Stimulated activated naive B cell treated with anti-CD40 and anti-IgM and Interleukin-4, amounts not matched to agents 10 μg/mL and 1 μg/mL and 100 μg/mL, for 72 hours (primary cell): Measurements from ENCODE around the gene PTF1A.

ENCODE experiments used
- ATAC-seq, 2 donors: fragments of 150-1000 bp; cut with Tn5 transposase; replicated peaks; 2 replicates each; pipeline ENCODE4 v1.10.0; 2021; ENCODE audit warnings: moderate library complexity in 1 of 2
- DNase-seq: peaks from one replicate; pipeline ENCODE4 v3.0.0; 2021
- H3K27ac Mint-ChIP-seq: one replicate; pipeline ENCODE4 v1.8.0; 2022; ENCODE audit warnings: mild to moderate bottlenecking, mixed read lengths
- H3K27me3 Mint-ChIP-seq, 2 donors: one replicate each; pipeline ENCODE4 v1.8.0; 2022; ENCODE audit warnings: mixed read lengths in 2 of 2
- H3K36me3 Mint-ChIP-seq, 2 donors: one replicate each; pipeline ENCODE4 v1.8.0; 2022; ENCODE audit warnings: mixed read lengths in 2 of 2, mild to moderate bottlenecking in 1 of 2
- H3K4me1 Mint-ChIP-seq, 2 donors: one replicate each; pipeline ENCODE4 v1.8.0; 2022; ENCODE audit warnings: mixed read lengths in 2 of 2, mild to moderate bottlenecking in 1 of 2
- H3K4me3 Mint-ChIP-seq, 2 donors: one replicate each; pipeline ENCODE4 v1.8.0; 2022; ENCODE audit warnings: mild to moderate bottlenecking in 2 of 2, mixed read lengths in 2 of 2, moderate library complexity in 1 of 2
- H3K9me3 Mint-ChIP-seq, 2 donors: one replicate each; pipeline ENCODE4 v1.8.0; 2022; ENCODE audit warnings: mixed read lengths in 2 of 2, mild to moderate bottlenecking in 1 of 2

The PTF1A gene

DNA sequence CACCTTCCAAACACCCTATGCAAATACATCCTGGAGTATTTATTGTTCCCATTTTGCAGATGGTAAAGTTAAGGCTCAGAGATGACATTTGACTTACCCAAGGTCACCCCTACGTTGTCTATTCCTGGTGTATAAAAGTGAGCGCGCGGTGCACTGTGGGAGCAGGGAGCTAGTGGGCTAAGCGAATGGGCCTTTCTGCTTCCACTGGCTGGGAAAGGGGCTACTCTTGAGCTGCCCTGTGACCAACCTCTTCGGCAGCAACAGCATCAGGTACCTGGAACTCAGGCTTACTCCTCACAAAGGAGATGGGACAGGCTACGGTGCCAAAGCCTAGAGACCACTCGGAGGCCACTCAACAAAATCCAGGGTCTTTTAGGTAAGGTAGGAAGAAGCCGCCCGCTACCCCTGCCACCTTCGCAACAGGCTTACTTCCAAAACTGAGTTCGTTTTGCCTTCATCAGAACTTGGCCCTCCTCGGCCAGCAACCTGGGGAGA is 2.4 kb downstream of the PTF1A start:
- peaks cover 1 to 10% of the 10 kb centered on the region in 2 donors for H3K4me1 Mint-ChIP-seq
- no peaks in the 10 kb centered on the region for H3K9me3 Mint-ChIP-seq
- H3K27me3 Mint-ChIP-seq, result peaks cover 60 to 84% of the 10 kb centered on the region in 2 donors
- H3K36me3 Mint-ChIP-seq, result peaks cover 0 to 4% of the 10 kb centered on the region in 2 donors
- H3K4me3 Mint-ChIP-seq, result no peak overlapping the region
- H3K27ac Mint-ChIP-seq, result no peak overlapping the region
- no peak for DNase-seq
- ATAC-seq, result no peak

DNA sequence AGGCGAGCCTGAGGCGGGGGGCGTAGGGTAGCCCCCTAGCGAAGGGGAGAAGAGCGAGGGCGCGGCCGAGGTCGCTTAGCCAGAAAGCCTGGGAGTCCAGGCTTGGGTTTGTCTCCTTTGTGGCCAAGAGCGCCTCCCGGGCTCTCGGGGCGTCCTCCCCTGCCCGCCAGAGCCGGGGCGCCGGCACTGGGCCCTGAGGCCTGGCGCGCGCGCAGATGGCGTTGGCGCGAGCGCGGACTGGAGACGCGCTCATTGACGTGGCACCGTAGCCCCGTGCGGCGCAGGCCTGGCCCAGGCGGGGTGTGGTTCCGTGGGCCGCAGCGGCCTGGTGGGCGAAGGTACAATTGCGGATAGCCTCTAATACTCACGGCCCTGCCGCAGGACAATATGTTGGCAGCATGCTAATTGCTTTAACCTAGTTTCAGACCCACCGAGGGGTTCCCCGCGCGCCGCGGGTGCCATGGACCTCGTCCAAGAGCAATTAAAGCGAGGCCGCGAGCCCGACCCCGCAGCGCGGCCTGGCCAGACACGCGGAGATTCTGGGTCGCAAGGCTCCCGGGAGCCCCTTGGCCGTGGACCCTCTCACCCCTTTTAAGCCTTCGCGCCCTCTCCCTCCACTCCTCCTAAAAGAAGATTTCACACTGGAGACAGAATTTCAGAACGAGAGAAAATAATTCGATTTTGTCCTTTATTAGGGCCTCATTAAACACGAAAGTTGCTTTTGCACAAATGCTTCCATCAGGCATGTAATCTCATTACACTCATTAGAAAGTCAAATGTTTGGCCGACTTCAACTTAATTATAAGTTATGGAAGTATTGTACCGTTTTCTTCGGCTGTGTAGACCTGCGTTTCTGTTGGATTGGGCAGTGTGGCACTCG is 3.1 kb downstream of the PTF1A start:
- peak overlapping the region; percentile 67 for H3K27ac Mint-ChIP-seq
- peaks cover 0 to 4% of the 10 kb centered on the region in 2 donors for H3K36me3 Mint-ChIP-seq
- peaks cover 1 to 10% of the 10 kb centered on the region in 2 donors for H3K4me1 Mint-ChIP-seq
- ATAC-seq (no peak), DNase-seq (no peak)
- no peaks in the 10 kb centered on the region for H3K9me3 Mint-ChIP-seq
- H3K4me3 Mint-ChIP-seq, result peak overlapping the region in 1 of 2 donors; percentile 21
- H3K27me3 Mint-ChIP-seq, result peaks cover 62 to 84% of the 10 kb centered on the region in 2 donors

DNA sequence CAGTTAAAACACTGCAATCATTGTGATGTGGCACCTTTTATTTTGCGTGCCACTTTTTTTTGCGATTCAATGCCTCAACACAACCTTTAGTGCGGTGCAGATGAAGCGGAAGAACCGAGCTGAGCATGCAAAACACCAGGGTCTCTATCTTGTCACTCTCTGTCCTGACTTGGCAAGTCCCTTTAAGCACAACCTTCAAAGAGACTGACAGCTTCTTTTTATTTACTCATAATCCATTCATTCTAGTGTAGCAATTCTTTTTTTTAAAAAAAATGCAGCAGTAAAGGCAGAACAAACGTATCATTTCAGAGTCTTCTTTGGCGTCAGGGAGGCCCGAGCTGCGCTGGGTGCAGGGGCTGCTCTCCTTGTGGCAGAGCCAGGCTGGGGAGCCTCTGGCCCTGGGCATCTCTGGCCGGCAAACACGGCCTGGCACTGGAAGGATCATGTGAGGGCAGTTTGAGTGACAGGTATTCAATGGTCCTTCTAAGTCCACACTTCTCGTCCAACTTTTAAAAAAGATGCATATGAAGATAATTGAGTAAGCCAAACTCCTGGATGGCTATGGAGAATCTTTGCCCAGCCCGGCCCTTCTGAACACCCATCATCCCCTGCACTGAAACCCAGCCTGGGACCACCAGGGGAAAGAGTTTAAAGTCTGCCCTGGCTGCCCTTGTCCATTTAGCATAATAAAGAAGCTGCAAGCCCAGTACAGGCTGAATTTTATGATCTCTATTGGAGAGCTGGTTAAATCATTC is 3.9 kb downstream of the PTF1A start:
- Mint-ChIP-seq H3K27ac (peak overlapping the region; percentile 88), H3K9me3 (no peaks in the 10 kb centered on the region), H3K4me1 (peaks cover 1 to 2% of the 10 kb centered on the region in 2 donors), H3K27me3 (peaks cover 61 to 83% of the 10 kb centered on the region in 2 donors), H3K4me3 (no peak overlapping the region), H3K36me3 (peaks cover 0 to 4% of the 10 kb centered on the region in 2 donors)
- DNase-seq (no peak), ATAC-seq (no peak)

DNA sequence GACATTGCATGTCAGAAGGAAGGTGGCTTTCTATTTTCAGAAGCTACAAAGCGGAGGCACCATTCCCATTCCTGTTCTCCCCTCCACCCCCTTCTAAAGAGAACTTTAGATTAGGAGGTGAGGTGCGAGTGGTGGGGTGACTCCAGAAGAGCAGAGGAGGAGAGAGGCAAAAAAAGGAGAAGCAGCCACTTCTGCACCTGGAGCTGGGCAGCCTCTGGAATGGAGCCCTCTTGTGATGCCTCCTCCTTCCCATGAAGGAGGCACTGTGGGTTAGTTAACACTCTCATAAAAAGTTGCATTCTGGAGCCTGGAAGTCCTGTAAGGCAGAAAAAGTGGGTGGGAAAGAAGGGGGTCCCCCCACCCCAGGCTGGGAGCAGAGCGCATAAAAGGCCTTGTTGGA is 4.8 kb downstream of the PTF1A start:
- peaks cover 0 to 1% of the 10 kb centered on the region in 2 donors for H3K4me1 Mint-ChIP-seq
- H3K36me3 Mint-ChIP-seq, result peaks cover 0 to 4% of the 10 kb centered on the region in 2 donors
- H3K9me3 Mint-ChIP-seq, result no peaks in the 10 kb centered on the region
- H3K27ac Mint-ChIP-seq, result no peak overlapping the region
- peaks cover 63 to 84% of the 10 kb centered on the region in 2 donors for H3K27me3 Mint-ChIP-seq
- DNase-seq, result no peak
- H3K4me3 Mint-ChIP-seq, result no peak overlapping the region
- ATAC-seq, result no peak

DNA sequence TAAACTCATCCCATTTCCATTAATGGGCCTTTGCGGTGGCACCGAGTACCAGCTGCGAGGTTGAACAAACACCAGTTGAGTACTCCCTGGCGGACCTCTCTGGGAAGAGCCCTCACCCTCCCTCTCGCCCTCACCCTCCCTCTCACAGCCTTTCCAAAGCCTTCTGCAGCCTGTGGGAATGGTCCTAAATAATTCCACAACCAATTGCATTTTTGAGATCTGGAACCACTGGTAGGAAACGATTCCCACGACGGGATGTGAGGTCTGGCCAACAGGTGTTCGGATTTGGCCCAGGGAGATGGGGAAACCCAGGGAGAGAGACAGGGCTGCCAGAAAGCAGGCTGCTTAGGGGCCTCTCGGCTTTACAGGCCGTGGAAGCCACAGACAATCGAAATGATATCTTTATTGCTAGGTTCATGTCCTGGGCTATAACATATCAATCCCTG is 5.3 kb downstream of the PTF1A start:
- Mint-ChIP-seq H3K27me3 (peaks cover 66 to 85% of the 10 kb centered on the region in 2 donors), H3K36me3 (peaks cover 0 to 4% of the 10 kb centered on the region in 2 donors), H3K4me3 (no peak overlapping the region), H3K9me3 (no peaks in the 10 kb centered on the region), H3K27ac (no peak overlapping the region), H3K4me1 (peaks cover 0 to under 1% of the 10 kb centered on the region in 2 donors)
- no peak for ATAC-seq
- no peak for DNase-seq

DNA sequence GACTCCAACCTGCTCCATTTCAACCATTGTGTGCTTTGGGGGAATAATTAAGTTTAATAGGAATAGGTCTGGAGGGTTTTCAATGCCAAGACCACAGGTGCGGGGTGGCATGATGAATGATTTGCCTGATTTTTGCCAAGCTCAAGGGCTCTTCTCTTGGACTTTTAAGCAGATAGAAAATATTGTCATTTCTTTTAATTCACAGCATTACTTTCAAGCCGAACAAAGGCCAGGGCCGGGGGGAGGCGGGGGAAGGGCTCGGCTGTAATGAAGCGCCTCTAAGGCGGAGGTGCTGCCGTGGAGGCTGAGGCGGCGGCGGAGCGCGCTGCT is 6.5 kb downstream of the PTF1A start:
- Mint-ChIP-seq H3K27me3 (peaks cover 69 to 83% of the 10 kb centered on the region in 2 donors), H3K27ac (peak overlapping the region; percentile 51), H3K4me1 (no peaks in the 10 kb centered on the region), H3K9me3 (no peaks in the 10 kb centered on the region), H3K4me3 (no peak overlapping the region), H3K36me3 (peaks cover 0 to 2% of the 10 kb centered on the region in 2 donors)
- no peak for DNase-seq
- no peak for ATAC-seq

DNA sequence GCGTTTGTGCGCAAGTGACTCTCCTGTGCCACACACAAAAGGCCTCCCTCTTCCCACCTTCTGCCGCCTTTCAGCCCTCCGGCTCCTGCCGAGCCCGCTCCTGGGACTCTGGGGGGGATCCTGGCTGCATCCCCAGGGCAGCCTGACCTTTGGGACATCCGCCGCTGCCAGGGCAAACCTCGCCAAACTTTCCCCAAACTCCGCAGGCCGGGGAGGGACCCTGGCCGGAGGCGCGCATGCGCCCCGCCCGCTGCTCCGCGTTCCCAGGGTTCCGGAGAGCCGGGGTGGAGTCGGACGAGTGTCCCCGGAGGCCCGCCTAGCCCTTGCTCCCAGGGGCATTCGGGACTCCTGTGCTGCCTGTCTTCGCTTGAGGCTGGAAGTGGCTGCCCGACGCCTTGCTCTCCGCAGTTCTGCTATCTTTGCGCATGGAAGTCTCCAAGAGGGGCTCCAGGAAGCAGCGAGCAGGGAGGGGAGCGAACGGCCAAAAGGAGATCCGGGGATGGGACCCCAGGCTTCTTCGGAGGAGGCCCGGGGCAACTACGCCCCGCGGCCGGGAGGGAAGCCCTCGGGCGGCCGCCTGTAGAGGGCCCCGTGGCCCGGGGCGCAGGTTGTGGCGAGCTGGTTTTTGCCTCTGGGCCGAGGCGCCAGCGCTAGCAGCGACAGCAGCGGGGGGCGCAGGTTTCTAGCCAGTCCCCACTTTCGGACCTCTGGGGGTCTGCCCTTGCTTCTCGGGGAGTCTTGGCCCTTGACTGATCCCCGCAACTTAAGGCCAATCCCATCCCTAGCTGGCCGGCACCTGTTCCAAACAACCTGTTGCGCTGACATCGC is 7.0 kb downstream of the PTF1A start:
- Mint-ChIP-seq H3K9me3 (no peaks in the 10 kb centered on the region), H3K27me3 (peaks cover 72 to 85% of the 10 kb centered on the region in 2 donors), H3K4me1 (no peaks in the 10 kb centered on the region), H3K4me3 (no peak overlapping the region), H3K36me3 (no peaks in the 10 kb centered on the region), H3K27ac (peak overlapping the region; percentile 79)
- DNase-seq (no peak), ATAC-seq (no peak)

DNA sequence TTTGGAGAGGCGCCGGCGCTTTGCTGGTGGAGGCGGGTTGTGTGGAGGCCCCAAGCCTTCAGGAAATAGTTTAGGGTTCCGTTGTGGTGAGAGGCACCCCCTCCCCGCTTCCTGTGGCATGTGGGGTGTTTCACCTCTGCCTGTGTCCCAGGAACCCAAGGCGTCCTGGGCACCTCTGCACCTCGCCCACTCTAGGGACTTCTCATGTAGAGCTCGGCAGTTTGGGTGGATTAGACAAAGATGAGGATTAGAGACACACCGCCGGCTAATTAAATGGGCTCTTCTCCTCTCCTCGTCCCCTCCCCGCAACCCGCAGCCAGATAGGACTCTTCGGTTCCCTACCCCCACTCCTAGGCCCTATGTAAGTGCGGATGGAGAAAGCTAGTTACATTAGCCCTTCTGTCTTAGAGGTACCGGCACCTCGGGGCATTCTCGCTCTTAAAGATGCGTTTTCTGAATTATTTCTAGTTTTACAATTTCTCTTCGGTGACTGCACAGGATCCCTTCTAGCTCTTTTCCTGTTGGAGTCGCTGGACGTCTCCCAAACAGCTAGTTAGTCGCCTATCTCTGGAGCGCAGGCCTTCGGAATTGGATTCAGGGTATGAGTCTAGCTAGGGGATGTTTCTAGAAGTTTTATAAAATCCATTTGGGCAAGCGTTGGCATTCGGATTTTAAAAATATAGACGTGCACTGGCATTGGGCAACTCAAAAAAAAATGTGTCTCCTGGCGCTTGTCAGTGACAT is 7.8 kb downstream of the PTF1A start:
- no peaks in the 10 kb centered on the region for H3K36me3 Mint-ChIP-seq
- H3K27me3 Mint-ChIP-seq, result peaks cover 76 to 86% of the 10 kb centered on the region in 2 donors
- no peaks in the 10 kb centered on the region for H3K4me1 Mint-ChIP-seq
- H3K4me3 Mint-ChIP-seq, result no peak overlapping the region
- H3K9me3 Mint-ChIP-seq, result no peaks in the 10 kb centered on the region
- H3K27ac Mint-ChIP-seq, result peak overlapping the region; percentile 79
- no peak for ATAC-seq
- DNase-seq, result no peak

DNA sequence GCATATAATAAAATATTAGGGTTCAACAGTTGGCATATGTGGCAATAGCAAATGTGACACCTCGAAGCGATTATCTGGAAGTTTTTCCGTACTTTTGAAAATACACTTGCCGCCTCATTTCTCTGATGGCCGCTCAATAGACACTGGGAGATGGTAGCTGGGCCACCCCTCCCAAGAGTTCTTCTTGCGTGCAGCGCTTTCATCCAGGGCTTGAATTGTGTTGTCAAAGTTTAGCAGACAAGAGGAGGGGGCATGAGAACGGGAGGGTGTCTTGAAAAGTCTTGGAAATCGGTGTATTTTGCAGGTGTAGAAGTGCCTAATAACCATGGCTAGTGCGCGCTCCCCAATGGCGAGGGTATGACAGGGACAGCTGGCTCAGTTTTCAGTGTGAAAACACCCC is 8.5 kb downstream of the PTF1A start:
- DNase-seq (no peak), ATAC-seq (no peak)
- Mint-ChIP-seq H3K4me3 (no peak overlapping the region), H3K27ac (peak overlapping the region; percentile 79), H3K9me3 (no peaks in the 10 kb centered on the region), H3K36me3 (no peaks in the 10 kb centered on the region), H3K27me3 (peaks cover 72 to 82% of the 10 kb centered on the region in 2 donors), H3K4me1 (no peaks in the 10 kb centered on the region)

DNA sequence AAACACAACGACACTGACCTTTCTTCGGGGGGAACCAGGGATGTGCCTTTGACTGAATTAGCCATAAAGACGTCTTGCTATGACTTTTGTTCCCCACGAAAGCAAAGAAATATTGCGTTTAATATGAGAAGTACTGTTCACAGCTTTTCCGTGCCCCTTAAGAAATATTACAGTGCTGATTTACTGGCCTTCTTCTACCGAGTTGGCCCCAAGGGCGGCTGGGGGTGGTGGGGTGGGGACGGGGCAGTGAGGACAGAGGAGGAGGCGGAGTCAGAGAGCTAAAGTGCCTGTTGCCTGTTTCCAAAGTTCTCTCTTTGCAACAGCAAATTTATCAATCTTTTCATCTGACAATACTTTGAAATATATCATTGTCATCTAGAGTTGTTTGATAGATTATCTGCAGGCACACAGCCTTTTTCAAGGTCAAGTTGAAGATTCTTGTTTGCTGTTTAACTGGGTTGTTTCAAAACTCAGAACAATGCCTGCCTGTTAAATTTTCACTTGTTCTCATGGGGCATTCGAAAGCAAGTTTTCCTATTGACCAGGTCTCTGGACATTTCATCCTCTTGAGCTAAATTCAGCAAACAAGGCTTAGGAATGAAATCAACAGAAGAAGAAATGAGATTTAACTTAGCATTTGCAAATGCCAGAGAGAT is 9.0 kb downstream of the PTF1A start:
- no peaks in the 10 kb centered on the region for H3K9me3 Mint-ChIP-seq
- no peak for DNase-seq
- peaks cover 67 to 76% of the 10 kb centered on the region in 2 donors for H3K27me3 Mint-ChIP-seq
- no peaks in the 10 kb centered on the region for H3K4me1 Mint-ChIP-seq
- ATAC-seq, result no peak
- H3K36me3 Mint-ChIP-seq, result no peaks in the 10 kb centered on the region
- peak overlapping the region; percentile 79 for H3K27ac Mint-ChIP-seq
- no peak overlapping the region for H3K4me3 Mint-ChIP-seq

DNA sequence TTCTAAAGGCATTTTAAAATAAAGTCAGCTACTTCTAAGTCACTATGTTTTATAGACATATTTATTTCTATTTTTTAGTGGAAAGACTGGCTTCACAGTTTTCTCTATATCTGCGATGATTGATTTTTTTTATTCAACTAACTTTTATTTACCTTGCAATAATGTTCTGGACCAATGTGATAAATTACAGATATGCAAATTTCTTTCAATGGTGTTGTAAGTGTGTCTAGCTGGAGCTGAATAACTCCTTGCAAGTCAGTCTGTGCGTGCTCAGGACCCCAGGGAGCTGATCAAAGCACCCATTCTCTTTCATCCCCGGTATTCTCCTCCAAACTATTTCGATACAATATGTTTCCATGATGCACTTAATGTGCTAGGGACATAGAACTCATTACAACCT is 9.7 kb downstream of the PTF1A start:
- no peaks in the 10 kb centered on the region for H3K9me3 Mint-ChIP-seq
- no peak overlapping the region for H3K4me3 Mint-ChIP-seq
- H3K4me1 Mint-ChIP-seq, result no peaks in the 10 kb centered on the region
- ATAC-seq (no peak), DNase-seq (no peak)
- no peaks in the 10 kb centered on the region for H3K36me3 Mint-ChIP-seq
- peaks cover 60 to 69% of the 10 kb centered on the region in 2 donors for H3K27me3 Mint-ChIP-seq
- H3K27ac Mint-ChIP-seq, result no peak overlapping the region

DNA sequence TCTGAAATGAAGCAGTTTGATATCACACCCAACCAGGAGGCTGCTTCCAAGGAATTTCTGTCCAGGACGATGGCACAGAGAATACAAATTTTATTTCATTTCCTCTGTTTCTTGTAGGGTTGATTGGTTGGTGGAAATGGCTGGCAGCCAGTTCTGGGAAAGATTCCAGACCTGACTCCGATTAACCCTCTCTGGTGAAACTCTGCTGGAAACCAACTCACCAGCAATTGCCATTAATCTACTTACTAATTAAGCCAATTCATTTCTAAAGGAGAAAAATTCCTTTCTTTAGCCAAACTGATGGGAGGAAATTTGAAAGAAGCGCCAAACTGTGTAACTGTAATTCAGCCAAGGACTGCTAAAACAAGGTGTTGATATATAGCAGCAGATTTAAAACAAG is 10.7 kb downstream of the PTF1A start:
- H3K4me3 Mint-ChIP-seq, result no peak overlapping the region
- no peaks in the 10 kb centered on the region for H3K4me1 Mint-ChIP-seq
- H3K27me3 Mint-ChIP-seq, result peaks cover 57 to 61% of the 10 kb centered on the region in 2 donors
- no peaks in the 10 kb centered on the region for H3K9me3 Mint-ChIP-seq
- no peak overlapping the region for H3K27ac Mint-ChIP-seq
- ATAC-seq (no peak), DNase-seq (no peak)
- no peaks in the 10 kb centered on the region for H3K36me3 Mint-ChIP-seq
